ENCODE results near the gene CPSF3. TPM values are rescaled to one million over a fixed set of nuclear protein-coding genes. Genes with fewer than 3 reads are reported as not detected.

Gene CPSF3
- total and polyA plus RNA-seq, 4 donors, result 34.9 to 39.2 (median 35.1) TPM

- DNase-seq (ENCODE audit: low read depth in 4 of 6, low spot score in 6 of 6), result no peak
- no CpG with 5 or more reads among the region's 2 CpGs for WGBS (ENCODE audit: insufficient coverage)
- Histone ChIP-seq H3K4me1 (ENCODE audit: control insufficient read depth, insufficient read depth, low read length) (peaks cover 5% of the 10 kb centered on the region), H3K27ac (ENCODE audit: low read depth, low read length) (no peak overlapping the region), H3K4me3 (ENCODE audit: low read depth, low read length) (no peak overlapping the region), H3K36me3 (ENCODE audit: control insufficient read depth, insufficient read depth, low read length) (peaks cover 48% of the 10 kb centered on the region), H3K9me3 (ENCODE audit: control insufficient read depth, insufficient read depth, low read length) (no peaks in the 10 kb centered on the region), H3K27me3 (ENCODE audit: control insufficient read depth, insufficient read depth, low read length) (no peaks in the 10 kb centered on the region)
Observed at GRCh38 chr2:9403924-9404323, 19.5 kb upstream of the CPSF3 start.

- H3K9me3 ChIP-seq (ENCODE audit: control insufficient read depth, insufficient read depth, low read length), result no peaks in the 10 kb centered on the region
- H3K4me1 ChIP-seq (ENCODE audit: control insufficient read depth, insufficient read depth, low read length), result peaks cover 2% of the 10 kb centered on the region
- no peaks in the 10 kb centered on the region for H3K27me3 ChIP-seq (ENCODE audit: control insufficient read depth, insufficient read depth, low read length)
- WGBS (ENCODE audit: insufficient coverage), result no CpG with 5 or more reads among the region's 4 CpGs
- no peak overlapping the region for H3K4me3 ChIP-seq (ENCODE audit: low read depth, low read length)
- peaks cover 47% of the 10 kb centered on the region for H3K36me3 ChIP-seq (ENCODE audit: control insufficient read depth, insufficient read depth, low read length)
- no peak overlapping the region for H3K27ac ChIP-seq (ENCODE audit: low read depth, low read length)
- DNase-seq (ENCODE audit: low read depth in 4 of 6, low spot score in 6 of 6), result peak in 1 of 6 donors; percentile 58
Observed at GRCh38 chr2:9404451-9404850, 19.0 kb upstream of the CPSF3 start.

GRCh38 chr2:9405636-9406035 is 17.8 kb upstream of the CPSF3 start:
- no peaks in the 10 kb centered on the region for H3K9me3 ChIP-seq (ENCODE audit: control insufficient read depth, insufficient read depth, low read length)
- H3K4me1 ChIP-seq (ENCODE audit: control insufficient read depth, insufficient read depth, low read length), result no peaks in the 10 kb centered on the region
- WGBS (ENCODE audit: insufficient coverage), result 100% methylated on average over 1 of the region's 2 CpGs
- H3K27me3 ChIP-seq (ENCODE audit: control insufficient read depth, insufficient read depth, low read length), result no peaks in the 10 kb centered on the region
- no peak overlapping the region for H3K27ac ChIP-seq (ENCODE audit: low read depth, low read length)
- H3K36me3 ChIP-seq (ENCODE audit: control insufficient read depth, insufficient read depth, low read length), result peaks cover 44% of the 10 kb centered on the region
- no peak for DNase-seq (ENCODE audit: low read depth in 4 of 6, low spot score in 6 of 6)
- H3K4me3 ChIP-seq (ENCODE audit: low read depth, low read length), result no peak overlapping the region

- Histone ChIP-seq H3K27ac (ENCODE audit: low read depth, low read length) (no peak overlapping the region), H3K27me3 (ENCODE audit: control insufficient read depth, insufficient read depth, low read length) (no peaks in the 10 kb centered on the region), H3K36me3 (ENCODE audit: control insufficient read depth, insufficient read depth, low read length) (peaks cover 41% of the 10 kb centered on the region), H3K4me1 (ENCODE audit: control insufficient read depth, insufficient read depth, low read length) (no peaks in the 10 kb centered on the region), H3K9me3 (ENCODE audit: control insufficient read depth, insufficient read depth, low read length) (no peaks in the 10 kb centered on the region), H3K4me3 (ENCODE audit: low read depth, low read length) (no peak overlapping the region)
- no peak for DNase-seq (ENCODE audit: low read depth in 4 of 6, low spot score in 6 of 6)
- 80% methylated on average over 11 of the region's 13 CpGs for WGBS (ENCODE audit: insufficient coverage)
Observed at GRCh38 chr2:9406529-9407362, 16.7 kb upstream of the CPSF3 start.

GRCh38 chr2:9407363-9407811 is 16.1 kb upstream of the CPSF3 start:
- Histone ChIP-seq H3K4me3 (ENCODE audit: low read depth, low read length) (no peak overlapping the region), H3K4me1 (ENCODE audit: control insufficient read depth, insufficient read depth, low read length) (no peaks in the 10 kb centered on the region), H3K27ac (ENCODE audit: low read depth, low read length) (no peak overlapping the region), H3K9me3 (ENCODE audit: control insufficient read depth, insufficient read depth, low read length) (no peaks in the 10 kb centered on the region), H3K36me3 (ENCODE audit: control insufficient read depth, insufficient read depth, low read length) (peaks cover 38% of the 10 kb centered on the region), H3K27me3 (ENCODE audit: control insufficient read depth, insufficient read depth, low read length) (no peaks in the 10 kb centered on the region)
- no peak for DNase-seq (ENCODE audit: low read depth in 4 of 6, low spot score in 6 of 6)
- 76% methylated on average over 7 of the region's 8 CpGs for WGBS (ENCODE audit: insufficient coverage)

- H3K27ac ChIP-seq (ENCODE audit: low read depth, low read length), result no peak overlapping the region
- H3K4me3 ChIP-seq (ENCODE audit: low read depth, low read length), result no peak overlapping the region
- H3K4me1 ChIP-seq (ENCODE audit: control insufficient read depth, insufficient read depth, low read length), result no peaks in the 10 kb centered on the region
- H3K36me3 ChIP-seq (ENCODE audit: control insufficient read depth, insufficient read depth, low read length), result peaks cover 34% of the 10 kb centered on the region
- H3K27me3 ChIP-seq (ENCODE audit: control insufficient read depth, insufficient read depth, low read length), result no peaks in the 10 kb centered on the region
- DNase-seq (ENCODE audit: low read depth in 4 of 6, low spot score in 6 of 6), result peak in 1 of 6 donors; percentile 64
- 67% methylated on average over 4 of the region's 9 CpGs for WGBS (ENCODE audit: insufficient coverage)
- H3K9me3 ChIP-seq (ENCODE audit: control insufficient read depth, insufficient read depth, low read length), result no peaks in the 10 kb centered on the region
Observed at GRCh38 chr2:9408641-9409151, 14.8 kb upstream of the CPSF3 start.

- H3K27me3 ChIP-seq (ENCODE audit: control insufficient read depth, insufficient read depth, low read length), result no peaks in the 10 kb centered on the region
- WGBS (ENCODE audit: insufficient coverage), result 100% methylated on average over 3 of the region's 3 CpGs
Observed at GRCh38 chr2:9410108-9410507, 13.3 kb upstream of the CPSF3 start.

GRCh38 chr2:9412781-9413180 is 10.7 kb upstream of the CPSF3 start:
- DNase-seq (ENCODE audit: low read depth in 4 of 6, low spot score in 6 of 6), result no peak
- Histone ChIP-seq H3K4me3 (ENCODE audit: low read depth, low read length) (no peak overlapping the region), H3K4me1 (ENCODE audit: control insufficient read depth, insufficient read depth, low read length) (no peaks in the 10 kb centered on the region), H3K27ac (ENCODE audit: low read depth, low read length) (no peak overlapping the region), H3K9me3 (ENCODE audit: control insufficient read depth, insufficient read depth, low read length) (no peaks in the 10 kb centered on the region), H3K36me3 (ENCODE audit: control insufficient read depth, insufficient read depth, low read length) (peaks cover 37% of the 10 kb centered on the region), H3K27me3 (ENCODE audit: control insufficient read depth, insufficient read depth, low read length) (no peaks in the 10 kb centered on the region)
- WGBS (ENCODE audit: insufficient coverage), result 94% methylated on average over 3 of the region's 7 CpGs

More at GRCh38 chr2:9410108-9410507, 13.3 kb upstream of the CPSF3 start:
- Histone ChIP-seq H3K4me3 (ENCODE audit: low read depth, low read length) (no peak overlapping the region), H3K36me3 (ENCODE audit: control insufficient read depth, insufficient read depth, low read length) (peaks cover 34% of the 10 kb centered on the region), H3K4me1 (ENCODE audit: control insufficient read depth, insufficient read depth, low read length) (no peaks in the 10 kb centered on the region), H3K27ac (ENCODE audit: low read depth, low read length) (no peak overlapping the region), H3K9me3 (ENCODE audit: control insufficient read depth, insufficient read depth, low read length) (no peaks in the 10 kb centered on the region)
- DNase-seq (ENCODE audit: low read depth in 4 of 6, low spot score in 6 of 6), result no peak

- Histone ChIP-seq H3K27me3 (ENCODE audit: control insufficient read depth, insufficient read depth, low read length) (no peaks in the 10 kb centered on the region), H3K36me3 (ENCODE audit: control insufficient read depth, insufficient read depth, low read length) (peaks cover 24% of the 10 kb centered on the region), H3K4me3 (ENCODE audit: low read depth, low read length) (no peak overlapping the region), H3K27ac (ENCODE audit: low read depth, low read length) (no peak overlapping the region), H3K9me3 (ENCODE audit: control insufficient read depth, insufficient read depth, low read length) (no peaks in the 10 kb centered on the region), H3K4me1 (ENCODE audit: control insufficient read depth, insufficient read depth, low read length) (peaks cover 4% of the 10 kb centered on the region)
- WGBS (ENCODE audit: insufficient coverage), result 90% methylated on average over 13 of the region's 16 CpGs
- no peak for DNase-seq (ENCODE audit: low read depth in 4 of 6, low spot score in 6 of 6)
Observed at GRCh38 chr2:9415516-9416169, 7.8 kb upstream of the CPSF3 start.

Measured in spinal cord (tissue), 10 donors.